SK-N-SH (cell line): ENCODE data around the gene SPTAN1. TPM values are rescaled to one million over a fixed set of nuclear protein-coding genes. Genes with fewer than 3 reads are reported as not detected.

Experiments
- CTCF ChIA-PET: fragments of 300-600, 350-600 bp; formaldehyde crosslinking; extraction: SDS; loops from one replicate; lab custom pipeline; 2021; lab: Yijun Ruan, JAX
- POLR2A ChIA-PET: fragments of 350-600 bp; sonication (Branson Sonifier 250); formaldehyde crosslinking; extraction: SDS; loops from one replicate; lab custom pipeline; 2020; ENCODE audit warnings: antibody characterized with exemption, inconsistent platforms; lab: Yijun Ruan, JAX
- DNase-seq: peaks from one replicate; pipeline ENCODE4 v3.0.0; 2012
- H2AFZ ChIP-seq: fragments of 200-600 bp; sonication (generic); 2 replicates; pipeline ENCODE4 v1.8.1; 2016; ENCODE audit warnings: antibody characterized with exemption, mild to moderate bottlenecking, low read depth
- H3F3A ChIP-seq: fragments of 200-600 bp; sonication (generic); replicated peaks from 2 replicates; pipeline ENCODE3; 2016; ENCODE audit warnings: antibody characterized with exemption, mild to moderate bottlenecking; ENCODE audit not compliant: insufficient read depth
- H3K27ac ChIP-seq, 2 experiments: fragments of 200-500 bp in 1 of 2; fragments of 200-600 bp in 1 of 2; sonication (Bioruptor generic) in 1 of 2; sonication (generic), shearing (Covaris generic) in 1 of 2; 2 replicates each; pipeline versions ENCODE4 v1.5.1 to v1.6.1; 2014 to 2016; ENCODE audit warnings: low read depth in 2 of 2, inconsistent platforms in 1 of 2, low read length in 1 of 2, mild to moderate bottlenecking in 1 of 2, mixed read lengths in 1 of 2
- H3K27me3 ChIP-seq: fragments of 200-600 bp; sonication (generic), shearing (Covaris generic); 2 replicates; pipeline ENCODE4 v1.6.1; 2016; ENCODE audit warnings: mixed run types; ENCODE audit not compliant: insufficient read depth
- H3K36me3 ChIP-seq, 2 experiments: fragments of 200-500 bp in 1 of 2; fragments of 200-600 bp in 1 of 2; sonication (Bioruptor generic) in 1 of 2; sonication (generic) in 1 of 2; replicated peaks in 1 of 2; 2 replicates each; pipeline versions ENCODE3 to v1.5.1; 2014 to 2016; ENCODE audit warnings: low read length in 1 of 2, mild to moderate bottlenecking in 1 of 2; ENCODE audit not compliant: insufficient read depth in 2 of 2, control insufficient read depth in 1 of 2
- H3K4me1 ChIP-seq, 2 experiments: fragments of 200-500 bp in 1 of 2; fragments of 200-600 bp in 1 of 2; sonication (Bioruptor generic) in 1 of 2; sonication (generic), shearing (Covaris generic) in 1 of 2; 2 replicates each; pipeline versions ENCODE4 v1.5.1 to v1.6.1; 2014 to 2016; ENCODE audit warnings: low read depth in 1 of 2, low read length in 1 of 2, mixed run types in 1 of 2; ENCODE audit not compliant: insufficient read depth in 2 of 2, control insufficient read depth in 1 of 2
- H3K4me2 ChIP-seq: fragments of 200-600 bp; sonication (generic), shearing (Covaris generic); 2 replicates; pipeline ENCODE4 v1.6.1; 2017; ENCODE audit warnings: mixed run types
- H3K4me3 ChIP-seq, 2 experiments: fragments of 200-500 bp in 1 of 2; fragments of 200-600 bp in 1 of 2; sonication (Bioruptor generic) in 1 of 2; sonication (generic), shearing (Covaris generic) in 1 of 2; 2 replicates each; pipeline versions ENCODE4 v1.5.1 to v1.8.1; 2014 to 2016; ENCODE audit warnings: low read depth in 2 of 2, inconsistent platforms in 1 of 2, low read length in 1 of 2, mild to moderate bottlenecking in 1 of 2, mixed read lengths in 1 of 2, moderate library complexity in 1 of 2
- H3K79me2 ChIP-seq: fragments of 200-600 bp; sonication (generic); 2 replicates; pipeline ENCODE4 v1.8.1; 2017; ENCODE audit warnings: mild to moderate bottlenecking; ENCODE audit not compliant: insufficient read depth
- H3K9ac ChIP-seq: fragments of 200-600 bp; sonication (generic); 2 replicates; pipeline ENCODE4 v1.6.1; 2017; ENCODE audit warnings: mixed run types
- H3K9me2 ChIP-seq: fragments of 200-600 bp; sonication (generic); 2 replicates; pipeline ENCODE4 v1.6.1; 2017; ENCODE audit warnings: mixed run types
- H3K9me3 ChIP-seq: fragments of 200-600 bp; sonication (generic); 2 replicates; pipeline ENCODE4 v1.6.1; 2017; ENCODE audit warnings: mixed run types, mild to moderate bottlenecking, moderate library complexity
- H4K20me1 ChIP-seq: fragments of 200-600 bp; sonication (generic); 2 replicates; pipeline ENCODE4 v1.6.1; 2017; ENCODE audit warnings: mild to moderate bottlenecking, mixed run types; ENCODE audit not compliant: insufficient read depth
- CHD2 ChIP-seq: fragments of 150-350 bp; IDR thresholded peaks from 2 replicates; pipeline ENCODE4 v1.6.1; 2018; ENCODE audit warnings: low read length; ENCODE audit not compliant: partially characterized antibody
- CTCF ChIP-seq: fragments of 200-600 bp; sonication (generic); IDR thresholded peaks from 2 replicates; pipeline ENCODE4 v1.6.1; 2017; ENCODE audit warnings: antibody characterized with exemption, mild to moderate bottlenecking, moderate library complexity
- EP300 ChIP-seq, 2 experiments: IDR thresholded peaks; 2 replicates each; pipeline versions ENCODE4 v1.4.0 to v1.6.1; 2012; ENCODE audit warnings: borderline replicate concordance in 1 of 2, low read depth in 1 of 2, low read length in 1 of 2
- FOSL2 ChIP-seq: IDR thresholded peaks from 2 replicates; pipeline ENCODE4 v1.4.0; 2012; ENCODE audit warnings: low read depth, mild to moderate bottlenecking, moderate library complexity, borderline replicate concordance
- FOXM1 ChIP-seq: IDR thresholded peaks from 2 replicates; pipeline ENCODE4 v1.4.0; 2012; ENCODE audit warnings: low read depth, mild to moderate bottlenecking
- GATA2 ChIP-seq: sonication (generic); formaldehyde crosslinking; IDR thresholded peaks from 2 replicates; pipeline ENCODE4 v1.5.0; 2020; ENCODE audit warnings: mild to moderate bottlenecking, missing genetic modification reagents
- JUND ChIP-seq: IDR thresholded peaks from 2 replicates; pipeline ENCODE4 v1.4.0; 2012
- MEF2A ChIP-seq: IDR thresholded peaks from 2 replicates; pipeline ENCODE4 v1.4.0; 2012; ENCODE audit warnings: low read depth, borderline replicate concordance
- PBX3 ChIP-seq: IDR thresholded peaks from 2 replicates; pipeline ENCODE4; 2012
- POLR2AphosphoS5 ChIP-seq: IDR thresholded peaks from 2 replicates; pipeline ENCODE4 v1.6.1; 2012; ENCODE audit warnings: low read depth, low read length
- RAD21 ChIP-seq: IDR thresholded peaks from 2 replicates; pipeline ENCODE4 v1.6.1; 2012; ENCODE audit warnings: mild to moderate bottlenecking, low read length
- SIN3A ChIP-seq: IDR thresholded peaks from 2 replicates; pipeline ENCODE4 v1.6.1; 2012; ENCODE audit warnings: low read depth, mild to moderate bottlenecking, low read length, moderate library complexity, borderline replicate concordance
- TAF1 ChIP-seq: IDR thresholded peaks from 2 replicates; pipeline ENCODE4 v1.6.1; 2012; ENCODE audit warnings: low read depth, mild to moderate bottlenecking, low read length, moderate library complexity, borderline replicate concordance
- TCF12 ChIP-seq: IDR thresholded peaks from 2 replicates; pipeline ENCODE4 v1.4.0; 2012
- TEAD4 ChIP-seq: IDR thresholded peaks from 2 replicates; pipeline ENCODE4 v1.4.0; 2012; ENCODE audit warnings: mild to moderate bottlenecking, borderline replicate concordance; ENCODE audit not compliant: insufficient read depth
- USF2 ChIP-seq: fragments of 150-350 bp; IDR thresholded peaks from 2 replicates; pipeline ENCODE4 v1.6.1; 2017; ENCODE audit warnings: antibody characterized with exemption, low read length, low read depth, borderline replicate concordance
- ZBTB33 ChIP-seq: IDR thresholded peaks from 2 replicates; pipeline ENCODE4 v1.4.0; 2012; ENCODE audit warnings: low read depth, borderline replicate concordance
- WGBS: methylation state at CpG from one replicate; pipeline ENCODE4 v1.1.6; 2017; ENCODE audit warnings: low lambda C conversion rate; 5-methylcytosine and 5-hydroxymethylcytosine counted together
- polyA plus RNA-seq, 3 experiments: library from polyadenylated mRNA; depleted of rRNA; stranded (reverse); fragments of >200 nt; gene quantifications; 2 replicates each; pipeline ENCODE4 v1.2.3, GENCODE V29; 2012

Gene SPTAN1
- polyA plus RNA-seq, 1 of the 3 experiments (the other 2 are of a cell fraction) = 177 TPM

GRCh38 chr9:128656416-128657343, 104.3 kb downstream of the SPTAN1 start, which contains the start of gene DYNC2I2 (continued):
- TF ChIP-seq PBX3 = no peak
- TF ChIP-seq EP300 (IDR thresholded peaks at IDR 0.05; ENCODE audit: borderline replicate concordance in 1 of 2, low read depth in 1 of 2, low read length in 1 of 2) = no peak
- no peak for TF ChIP-seq FOSL2
- no peak for TF ChIP-seq JUND
- TF ChIP-seq RAD21 = no peak
- TF ChIP-seq TCF12 = no peak
- no peak for TF ChIP-seq FOXM1
- TF ChIP-seq CHD2 = no peak
- TF ChIP-seq POLR2AphosphoS5 = peak; percentile 46

GRCh38 chr9:128657344-128657704, 104.9 kb downstream of the SPTAN1 start:
- no peaks in the 10 kb centered on the region for H3K27me3 ChIP-seq
- peaks cover 34% of the 10 kb centered on the region for H3K79me2 ChIP-seq
- peak overlapping the region; percentile 96 for H2AFZ ChIP-seq
- H3K4me1 ChIP-seq = no peaks in the 10 kb centered on the region
- H3K36me3 ChIP-seq = no peaks in the 10 kb centered on the region
- peak overlapping the region in 1 of 2 experiments; percentile 69; a peak in 1 of 4 replicates for H3K4me3 ChIP-seq
- H3F3A ChIP-seq = peaks cover 10% of the 10 kb centered on the region
- peak overlapping the region; percentile 83 for H3K9ac ChIP-seq
- peak overlapping the region; percentile 94 to 98 for H3K27ac ChIP-seq
- POLR2A ChIA-PET = interaction anchor here (1.1 kb wide), 1 partner anchor 161 kb away, joined by 3 read pairs; no protein-coding TSS in a partner anchor
- TF ChIP-seq PBX3 (no peak), EP300 (IDR thresholded peaks at IDR 0.05; ENCODE audit: borderline replicate concordance in 1 of 2, low read depth in 1 of 2, low read length in 1 of 2) (no peak), GATA2 (CRISPR knock-in tag) (no peak), CTCF (no peak), TAF1 (no peak), USF2 (no peak), JUND (no peak), ZBTB33 (no peak), SIN3A (no peak), MEF2A (no peak), TEAD4 (no peak), FOXM1 (no peak)
- H3K9me3 ChIP-seq = no peaks in the 10 kb centered on the region
- DNase-seq = no peak
- H4K20me1 ChIP-seq = no peaks in the 10 kb centered on the region
- no peaks in the 10 kb centered on the region for H3K9me2 ChIP-seq
- CTCF ChIA-PET = interaction anchor here (1.6 kb wide), 1 partner anchor 45 kb away, joined by 7 read pairs; the partner anchor contains the start of gene PKN3
- WGBS = 95% methylated on average over 13 of the region's 13 CpGs
- H3K4me2 ChIP-seq = peak overlapping the region; percentile 72; the same call in 1 of the 2 replicates
